ENCODE results near the gene DIP2C. TPM values are rescaled to one million over a fixed set of nuclear protein-coding genes. Genes with fewer than 3 reads are reported as not detected.
"Not testable (repeated sequence)": the region's sequence is repeated elsewhere in the genome, so short reads cannot be mapped to it uniquely, and the experiment has no call there.

Gene DIP2C
- total RNA-seq, 1 experiment from 2014 or later, result 5.0 TPM

- no peaks in the 10 kb centered on the region for H3K9me3 ChIP-seq (replicated peaks)
- no peak overlapping the region for H3K4me3 ChIP-seq
- H3K4me1 ChIP-seq, result no peaks in the 10 kb centered on the region
- no peak for DNase-seq
- no peak overlapping the region for H3K27ac ChIP-seq
- H3K27me3 ChIP-seq, result no peaks in the 10 kb centered on the region
- no peaks in the 10 kb centered on the region for H3K36me3 ChIP-seq
Measured at GRCh38 chr10:651692-652091, 37.8 kb downstream of the DIP2C start.

- DNase-seq, result no peak
- Histone ChIP-seq H3K36me3 (no peaks in the 10 kb centered on the region), H3K9me3 (replicated peaks) (no peaks in the 10 kb centered on the region), H3K27ac (no peak overlapping the region), H3K4me3 (no peak overlapping the region), H3K27me3 (no peaks in the 10 kb centered on the region), H3K4me1 (no peaks in the 10 kb centered on the region)
Measured at GRCh38 chr10:650886-651615, 38.4 kb downstream of the DIP2C start.

DNA sequence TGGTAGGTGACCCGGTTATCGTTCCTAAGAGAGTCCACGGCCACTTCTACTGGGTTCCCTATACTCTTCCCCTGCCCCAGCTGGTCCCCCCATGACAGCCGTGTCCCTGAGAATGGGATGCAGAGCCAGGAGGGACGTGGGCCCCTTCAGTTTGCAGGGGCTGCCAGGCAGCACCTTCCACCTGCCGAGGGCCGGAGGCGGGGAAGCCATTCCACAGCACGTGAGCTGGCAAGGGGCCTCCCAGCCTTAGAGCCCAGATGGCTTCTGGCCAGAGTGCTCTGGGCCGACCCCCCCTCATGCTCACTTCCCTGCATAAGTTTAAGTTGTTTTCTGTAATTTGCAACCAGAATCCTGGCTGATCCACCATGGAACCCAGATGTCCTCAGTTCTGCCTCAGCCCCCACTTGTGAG is 39.0 kb downstream of the DIP2C start:
- no peaks in the 10 kb centered on the region for H3K9me3 ChIP-seq (replicated peaks)
- H3K27me3 ChIP-seq, result no peaks in the 10 kb centered on the region
- H3K4me3 ChIP-seq, result no peak overlapping the region
- H3K27ac ChIP-seq, result no peak overlapping the region
- no peak for DNase-seq
- H3K36me3 ChIP-seq, result no peaks in the 10 kb centered on the region
- no peaks in the 10 kb centered on the region for H3K4me1 ChIP-seq

GRCh38 chr10:649798-650440 is 39.5 kb downstream of the DIP2C start:
- no peaks in the 10 kb centered on the region for H3K4me1 ChIP-seq
- H3K27ac ChIP-seq, result no peak overlapping the region
- no peaks in the 10 kb centered on the region for H3K27me3 ChIP-seq
- no peak for DNase-seq
- no peaks in the 10 kb centered on the region for H3K9me3 ChIP-seq (replicated peaks)
- no peaks in the 10 kb centered on the region for H3K36me3 ChIP-seq
- H3K4me3 ChIP-seq, result no peak overlapping the region

DNA sequence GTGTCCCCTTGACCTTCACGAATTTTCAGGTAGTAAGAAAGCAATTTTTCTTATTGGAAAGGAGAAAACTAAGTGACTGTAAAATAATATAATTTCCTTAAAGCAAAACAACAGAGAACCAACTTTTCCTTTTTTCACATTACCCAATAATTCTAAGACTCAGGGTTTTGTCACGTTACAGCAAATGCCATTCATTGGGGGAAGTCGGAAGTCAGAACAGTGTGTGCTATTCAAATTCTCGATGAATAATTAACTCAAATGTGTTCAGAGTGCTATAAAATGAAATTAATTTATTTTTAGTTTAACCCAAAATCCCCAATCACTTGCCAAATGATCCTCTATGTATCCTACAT is 40.0 kb downstream of the DIP2C start:
- no peaks in the 10 kb centered on the region for H3K27me3 ChIP-seq
- no peaks in the 10 kb centered on the region for H3K9me3 ChIP-seq (replicated peaks)
- no peaks in the 10 kb centered on the region for H3K36me3 ChIP-seq
- H3K4me1 ChIP-seq, result no peaks in the 10 kb centered on the region
- no peak overlapping the region for H3K4me3 ChIP-seq
- DNase-seq, result no peak
- no peak overlapping the region for H3K27ac ChIP-seq

DNA sequence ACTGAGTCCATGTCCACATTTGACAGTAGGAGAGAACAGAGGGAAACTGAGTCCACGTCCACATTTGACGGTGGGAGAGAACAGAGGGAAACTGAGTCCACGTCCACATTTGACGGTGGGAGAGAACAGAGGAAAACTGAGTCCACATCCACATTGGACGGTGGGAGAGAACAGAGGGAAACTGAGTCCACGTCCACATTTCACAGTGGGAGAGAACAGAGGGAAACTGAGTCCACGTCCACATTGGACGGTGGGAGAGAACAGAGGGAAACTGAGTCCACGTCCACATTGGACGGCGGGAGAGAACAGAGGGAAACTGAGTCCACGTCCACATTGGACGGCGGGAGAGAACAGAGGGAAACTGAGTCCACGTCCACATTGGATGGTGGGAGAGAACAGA is 42.4 kb downstream of the DIP2C start:
- not testable (repeated sequence) for H3K9me3 ChIP-seq (replicated peaks); H3K27me3 ChIP-seq; H3K4me3 ChIP-seq; H3K36me3 ChIP-seq; H3K4me1 ChIP-seq; H3K27ac ChIP-seq; DNase-seq

DNA sequence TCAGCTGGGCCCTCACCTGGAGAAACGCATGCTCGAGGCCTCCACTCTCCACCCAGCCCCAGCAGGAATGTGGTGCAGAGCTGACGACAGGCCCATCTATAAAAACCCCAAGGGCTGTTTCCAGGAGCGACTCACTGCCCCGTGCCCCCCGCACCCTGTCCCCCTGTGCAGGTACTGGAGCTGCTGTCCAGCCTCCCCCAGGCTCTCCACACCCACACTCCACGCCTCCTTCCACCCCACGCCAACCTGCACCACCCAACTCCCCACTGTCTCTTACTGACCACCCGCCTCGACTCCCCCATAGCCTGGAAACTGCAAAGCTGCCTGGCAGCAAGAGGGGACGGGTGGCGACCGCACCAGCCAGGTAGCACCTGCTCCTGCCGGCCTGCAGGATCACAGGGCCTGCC is 43.3 kb downstream of the DIP2C start:
- no peaks in the 10 kb centered on the region for H3K9me3 ChIP-seq (replicated peaks)
- H3K4me3 ChIP-seq, result no peak overlapping the region
- H3K27ac ChIP-seq, result no peak overlapping the region
- no peaks in the 10 kb centered on the region for H3K27me3 ChIP-seq
- H3K4me1 ChIP-seq, result no peaks in the 10 kb centered on the region
- no peak for DNase-seq
- H3K36me3 ChIP-seq, result no peaks in the 10 kb centered on the region

GRCh38 chr10:644943-645334 is 44.5 kb downstream of the DIP2C start:
- Histone ChIP-seq H3K4me3 (no peak overlapping the region), H3K27me3 (no peaks in the 10 kb centered on the region), H3K36me3 (no peaks in the 10 kb centered on the region), H3K9me3 (replicated peaks) (no peaks in the 10 kb centered on the region), H3K27ac (no peak overlapping the region), H3K4me1 (no peaks in the 10 kb centered on the region)
- DNase-seq, result no peak

- no peak for DNase-seq
- Histone ChIP-seq H3K27me3 (no peaks in the 10 kb centered on the region), H3K4me3 (no peak overlapping the region), H3K4me1 (no peaks in the 10 kb centered on the region), H3K9me3 (replicated peaks) (no peaks in the 10 kb centered on the region), H3K36me3 (no peaks in the 10 kb centered on the region), H3K27ac (no peak overlapping the region)
Measured at GRCh38 chr10:644076-644942, 45.2 kb downstream of the DIP2C start.

DNA sequence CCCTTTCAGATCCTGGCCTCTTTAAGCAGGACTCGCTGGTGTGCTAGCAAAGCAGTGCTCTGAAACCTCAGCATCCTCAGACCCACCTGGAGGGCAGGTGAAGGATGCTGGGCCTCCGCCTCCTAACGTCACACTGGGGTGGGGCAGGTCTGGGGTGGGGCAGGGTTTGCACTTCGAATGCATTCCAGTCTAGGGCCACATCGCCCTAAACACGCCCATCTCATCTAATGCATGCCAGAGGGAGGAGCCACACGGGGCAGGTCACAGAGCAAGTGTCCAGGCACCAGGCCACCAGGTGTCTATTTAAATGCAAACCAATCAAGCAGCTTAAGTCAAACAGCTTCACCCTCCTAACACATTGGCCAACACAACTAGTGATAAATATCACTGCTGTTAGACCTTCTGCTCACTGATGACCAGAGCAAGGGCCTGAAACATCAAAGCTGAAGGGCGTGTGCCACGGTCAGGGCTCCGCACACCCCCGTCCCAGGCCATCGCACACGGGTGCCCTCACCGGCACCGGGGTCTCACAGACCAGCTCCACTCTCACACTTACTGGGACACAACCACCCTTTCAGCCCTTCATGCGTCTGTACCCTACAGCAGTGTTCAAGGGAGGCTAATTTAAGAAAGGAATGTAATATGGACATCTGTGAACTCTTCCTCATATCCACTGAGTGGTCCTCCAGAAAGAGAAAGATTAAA is 47.1 kb downstream of the DIP2C start:
- Histone ChIP-seq H3K27ac (no peak overlapping the region), H3K27me3 (no peaks in the 10 kb centered on the region), H3K4me3 (no peak overlapping the region), H3K36me3 (no peaks in the 10 kb centered on the region), H3K9me3 (replicated peaks) (no peaks in the 10 kb centered on the region), H3K4me1 (no peaks in the 10 kb centered on the region)
- DNase-seq, result no peak

- Histone ChIP-seq H3K27me3 (no peaks in the 10 kb centered on the region), H3K36me3 (no peaks in the 10 kb centered on the region), H3K4me3 (no peak overlapping the region), H3K27ac (no peak overlapping the region), H3K4me1 (no peaks in the 10 kb centered on the region), H3K9me3 (replicated peaks) (no peaks in the 10 kb centered on the region)
- no peak for DNase-seq
Measured at GRCh38 chr10:641149-642010, 48.1 kb downstream of the DIP2C start.

- no peaks in the 10 kb centered on the region for H3K36me3 ChIP-seq
- DNase-seq, result no peak
- no peaks in the 10 kb centered on the region for H3K27me3 ChIP-seq
Measured at GRCh38 chr10:640673-641045, 48.8 kb downstream of the DIP2C start.

GRCh38 chr10:639751-640672 is 49.5 kb downstream of the DIP2C start:
- H3K4me3 ChIP-seq, result no peak overlapping the region
- no peak for DNase-seq
- no peaks in the 10 kb centered on the region for H3K9me3 ChIP-seq (replicated peaks)
- H3K36me3 ChIP-seq, result no peaks in the 10 kb centered on the region
- H3K27ac ChIP-seq, result no peak overlapping the region
- no peaks in the 10 kb centered on the region for H3K27me3 ChIP-seq
- no peaks in the 10 kb centered on the region for H3K4me1 ChIP-seq

More at GRCh38 chr10:640673-641045, 48.8 kb downstream of the DIP2C start:
- H3K9me3 ChIP-seq (replicated peaks), result no peaks in the 10 kb centered on the region
- no peak overlapping the region for H3K27ac ChIP-seq
- H3K4me3 ChIP-seq, result no peak overlapping the region
- no peaks in the 10 kb centered on the region for H3K4me1 ChIP-seq

All from SJCRH30 (cell line).